HepG2 (cell line): ENCODE measurements around the gene PTCD1. TPM values are rescaled to one million over a fixed set of nuclear protein-coding genes. Genes with fewer than 3 reads are reported as not detected.

ENCODE experiments used
- AKNA ChIP-seq: sonication (generic); formaldehyde crosslinking; IDR thresholded peaks from 2 replicates; pipeline ENCODE4 v1.4.0; 2020; ENCODE audit warnings: missing genetic modification reagents, borderline replicate concordance
- CAMTA2 ChIP-seq: sonication (generic); formaldehyde crosslinking; IDR thresholded peaks from 2 replicates; pipeline ENCODE4 v1.4.0; 2020; ENCODE audit warnings: mild to moderate bottlenecking, missing genetic modification reagents, borderline replicate concordance
- CBX1 ChIP-seq: IDR thresholded peaks from one replicate; pipeline ENCODE4 v1.6.1; 2016; ENCODE audit warnings: antibody characterized with exemption, low read depth
- CBX2 ChIP-seq, 2 experiments: fragments of 200-600 bp in 1 of 2; sonication (generic); formaldehyde crosslinking in 1 of 2; IDR thresholded peaks; 2 replicates each; pipeline versions ENCODE4 v1.7.0 to v1.8.1; 2018 to 2022; ENCODE audit warnings: low read depth in 2 of 2, low read length in 1 of 2, mild to moderate bottlenecking in 1 of 2, missing genetic modification reagents in 1 of 2
- CCDC6 ChIP-seq: sonication (generic); formaldehyde crosslinking; IDR thresholded peaks from 2 replicates; pipeline ENCODE4 v1.8.1; 2022; ENCODE audit warnings: mild to moderate bottlenecking, missing genetic modification reagents, moderate library complexity
- ETV6 ChIP-seq: sonication (generic); formaldehyde crosslinking; conservative IDR thresholded peaks from 2 replicates; pipeline ENCODE4 v1.4.0; 2020; ENCODE audit warnings: missing genetic modification reagents
- GTF3A ChIP-seq: sonication (generic); formaldehyde crosslinking; conservative IDR thresholded peaks from 2 replicates; pipeline ENCODE4 v1.4.0; 2020; ENCODE audit warnings: mild to moderate bottlenecking, missing genetic modification reagents
- HBP1 ChIP-seq: IDR thresholded peaks from 2 replicates; pipeline ENCODE4 v1.6.1; 2016; ENCODE audit warnings: low read depth, control low read depth
- HDAC6 ChIP-seq: fragments of 200-600 bp; sonication (generic); IDR thresholded peaks from 2 replicates; pipeline ENCODE4 v1.7.0; 2017; ENCODE audit warnings: mild to moderate bottlenecking, antibody characterized with exemption, low read length, low read depth
- KLF6 ChIP-seq: IDR thresholded peaks from 2 replicates; pipeline ENCODE4 v1.8.0; 2016; ENCODE audit warnings: missing biosample characterization, missing genetic modification reagents
- KMT2B ChIP-seq: IDR thresholded peaks from 2 replicates; pipeline ENCODE4 v1.6.1; 2016; ENCODE audit warnings: missing genetic modification reagents, missing compliant biosample characterization
- SP5 ChIP-seq: IDR thresholded peaks from 2 replicates; pipeline ENCODE4 v1.6.1; 2016; ENCODE audit warnings: low read depth, borderline replicate concordance
- ZNF318 ChIP-seq: sonication (generic); formaldehyde crosslinking; IDR thresholded peaks from 2 replicates; pipeline ENCODE4 v1.4.0; 2020; ENCODE audit warnings: mild to moderate bottlenecking, missing genetic modification reagents
- ZNF598 ChIP-seq: sonication (generic); formaldehyde crosslinking; IDR thresholded peaks from 2 replicates; pipeline ENCODE4 v1.5.1; 2020; ENCODE audit warnings: mild to moderate bottlenecking, missing genetic modification reagents, borderline replicate concordance
- polyA plus RNA-seq, 8 experiments: library from polyadenylated mRNA; depleted of rRNA in 3 of 8; stranded (reverse) in 7 of 8; unstranded in 1 of 8; fragments of >200 nt; fragmentation: Illumina TruSeq in 4 of 8; extraction: Trizol in 4 of 8; gene quantifications; 2 replicates each; pipeline versions ENCODE4 v1.2.1 to v1.2.3, GENCODE V29; 2011 to 2016; ENCODE audit warnings: low read depth in 4 of 8, missing spikeins in 1 of 8, mixed read lengths in 1 of 8; ENCODE audit not compliant: insufficient read depth in 1 of 8
- total RNA-seq, 5 experiments: library from RNA; depleted of rRNA; stranded (reverse); fragments of >200 nt; fragmentation: Illumina TruSeq; extraction: Trizol; gene quantifications; 2 replicates each; pipeline ENCODE4 v1.2.3, GENCODE V29; 2016; ENCODE audit warnings: low read depth in 1 of 5

The PTCD1 gene
- total and polyA plus RNA-seq, 2 of the 13 experiments (the other 11 are each of a cell fraction or from before 2014, with no cell fraction given): 3.0 to 8.4 TPM

- TF ChIP-seq ZNF318 (no peak), CCDC6 (CRISPR knock-in tag) (peak; percentile 80; the same call in 1 of the 2 replicates), AKNA (no peak), HDAC6 (no peak), KLF6 (CRISPR knock-in tag) (peak; percentile 85), ZNF598 (CRISPR knock-in tag) (peak; percentile 18; the same call in 1 of the 2 replicates), ETV6 (CRISPR knock-in tag) (peak; percentile 71; the same call in 1 of the 2 replicates), SP5 (CRISPR knock-in tag) (peak; percentile 85), CAMTA2 (CRISPR knock-in tag) (no peak; the same call in 1 of the 2 replicates), CBX1 (peak; percentile 34), CBX2 (IDR thresholded peaks at IDR 0.05; ENCODE audit: low read depth, low read length) (no peak), CBX2 (CRISPR knock-in tag; IDR thresholded peaks at IDR 0.05; ENCODE audit: low read depth) (no peak), GTF3A (CRISPR knock-in tag) (no peak), KMT2B (peak; percentile 94), HBP1 (no peak)
These were observed 30.0 kb downstream of the PTCD1 start, which contains the start of the genes BUD31 and PDAP1 (continued) for GRCh38 chr7:99408379-99409191.
